CD4-positive, alpha-beta T cell treated with Interleukin-10 for 1 hour (primary cell): ENCODE data around the gene RAB36.

Source experiments
- DNase-seq: peaks from one replicate; pipeline ENCODE4 v3.0.0-alpha.2; 2020

The RAB36 gene

GRCh38 chr22:23109079-23109347, 36.3 kb upstream of the RAB36 start:
- no peak for DNase-seq

DNA sequence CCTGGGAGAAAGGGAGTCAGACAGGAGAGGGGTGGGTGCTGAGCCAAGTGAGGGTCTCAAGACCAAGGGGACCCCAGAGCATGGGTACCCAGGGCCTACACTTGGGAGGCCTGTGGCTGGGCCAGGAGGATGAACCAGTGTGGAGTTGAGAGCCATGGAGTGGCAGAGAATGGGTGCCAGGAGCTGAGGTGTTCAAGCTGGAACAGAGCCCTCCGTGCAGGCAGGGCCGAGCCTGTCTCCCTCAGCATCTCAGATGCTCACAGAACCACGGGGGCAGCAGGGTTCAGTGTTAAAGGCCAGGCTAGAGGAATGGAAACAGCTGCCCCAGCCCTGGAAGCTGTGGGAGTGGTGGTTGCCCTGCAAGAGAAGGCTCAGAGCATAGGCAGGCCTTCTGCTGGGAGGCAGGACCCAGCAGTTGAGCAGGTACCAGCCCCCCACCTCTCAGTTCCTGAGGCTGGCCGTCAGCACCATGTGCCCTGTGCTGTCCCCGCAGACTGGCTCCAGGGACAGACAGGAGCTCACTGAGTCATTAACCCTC, 35.8 kb upstream of the RAB36 start:
- DNase-seq, result no peak

- DNase-seq, result no peak
These were observed 34.9 kb upstream of the RAB36 start for GRCh38 chr22:23110190-23110921.

DNA sequence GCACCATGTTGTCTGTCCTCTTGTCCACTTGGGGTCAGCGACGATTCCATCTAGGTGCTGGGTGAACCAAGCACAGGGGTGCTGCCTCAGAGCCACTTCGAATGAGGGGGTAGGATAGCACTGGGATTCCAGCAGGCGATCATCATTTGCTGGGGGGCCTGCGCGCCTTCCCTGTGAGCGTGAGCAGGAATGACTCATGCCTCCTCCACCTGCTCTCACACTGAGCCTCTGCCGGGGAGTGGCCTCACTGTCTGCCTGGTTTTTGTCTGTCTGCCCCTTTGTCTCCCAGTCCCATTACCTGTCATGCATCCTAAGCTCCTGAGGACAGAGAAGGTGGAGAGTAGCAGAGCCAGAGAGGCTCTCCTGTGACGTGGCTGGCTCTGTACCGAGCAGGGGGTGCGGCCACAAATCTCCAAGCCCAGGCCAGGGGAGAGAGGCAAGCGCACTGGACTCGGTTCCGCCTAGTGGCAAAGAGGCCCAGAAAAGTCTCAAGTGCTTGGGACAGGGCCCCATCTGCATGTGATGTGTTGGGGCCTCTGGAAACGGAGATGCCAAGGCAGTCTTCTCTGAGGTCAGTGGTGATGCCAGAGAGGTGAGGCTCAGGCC, 34.3 kb upstream of the RAB36 start:
- DNase-seq, result no peak

DNA sequence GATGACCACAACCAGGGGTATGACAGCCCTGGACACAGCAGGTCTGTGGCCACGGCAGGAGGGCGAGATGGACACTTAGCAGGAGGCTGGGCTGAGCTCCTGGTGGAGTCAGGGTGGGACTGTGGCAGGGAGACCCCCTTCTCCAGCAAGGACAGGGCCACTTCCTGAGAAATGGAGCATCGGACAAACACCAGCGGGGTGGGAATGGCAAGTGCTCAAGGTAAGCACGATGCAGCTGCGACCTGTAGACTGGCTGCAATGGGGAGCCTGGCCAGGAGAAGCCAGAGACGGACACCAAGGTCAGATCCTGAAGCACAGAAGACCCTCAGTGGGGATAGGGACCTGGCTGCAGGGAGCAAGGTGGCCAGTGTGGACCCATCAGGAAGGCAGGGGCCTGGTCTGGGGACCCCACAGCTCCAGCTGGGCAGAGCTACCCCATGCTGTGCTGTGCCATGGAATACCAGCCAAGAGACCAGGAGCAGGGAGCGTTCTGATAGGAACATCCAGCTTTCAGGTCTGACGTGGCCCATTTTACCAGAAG, 32.7 kb upstream of the RAB36 start:
- no peak for DNase-seq

GRCh38 chr22:23113067-23113846, 32.0 kb upstream of the RAB36 start:
- DNase-seq, result no peak

DNA sequence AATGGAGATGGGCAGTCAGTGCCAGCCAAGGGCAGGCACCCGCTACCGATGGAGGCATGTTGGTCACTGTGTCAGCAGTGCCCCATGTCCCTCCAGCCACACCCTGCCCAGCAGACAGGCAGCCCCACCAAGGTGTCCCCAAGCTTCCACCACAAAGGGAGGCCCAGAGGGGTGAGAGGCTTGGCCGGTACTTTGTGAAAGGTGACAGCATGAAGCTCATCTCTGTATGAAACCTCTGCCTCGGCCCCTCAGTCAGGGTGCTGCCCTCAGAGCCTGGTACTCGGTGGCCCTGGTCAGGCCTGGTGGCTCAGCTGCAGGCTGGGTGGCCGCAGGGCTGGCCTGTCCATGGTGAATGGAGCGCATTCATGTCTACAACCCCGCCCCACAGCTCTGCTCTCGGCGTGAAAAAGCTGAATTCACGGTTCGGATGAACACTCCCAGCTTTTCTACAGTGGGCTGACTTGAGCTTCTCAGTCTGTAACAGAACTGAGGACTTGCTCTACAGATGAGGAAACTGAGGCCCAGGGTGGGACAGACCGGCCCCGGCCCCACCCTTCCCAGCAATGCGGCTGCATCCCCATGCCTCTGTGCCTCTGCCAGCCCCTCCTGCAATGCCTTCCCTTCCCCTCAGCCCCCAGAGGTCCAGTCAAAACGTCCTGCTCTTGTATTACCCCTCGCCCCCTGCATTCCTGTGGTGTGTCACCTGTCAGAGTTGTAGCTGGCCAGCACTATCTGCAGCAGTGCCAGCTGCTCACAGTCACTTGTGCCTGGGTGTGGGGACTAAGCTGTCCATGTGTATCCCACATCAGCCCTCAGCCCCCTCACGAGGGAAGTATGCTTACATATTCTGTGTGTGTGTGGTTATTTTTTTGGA, 31.2 kb upstream of the RAB36 start:
- DNase-seq, result no peak

DNA sequence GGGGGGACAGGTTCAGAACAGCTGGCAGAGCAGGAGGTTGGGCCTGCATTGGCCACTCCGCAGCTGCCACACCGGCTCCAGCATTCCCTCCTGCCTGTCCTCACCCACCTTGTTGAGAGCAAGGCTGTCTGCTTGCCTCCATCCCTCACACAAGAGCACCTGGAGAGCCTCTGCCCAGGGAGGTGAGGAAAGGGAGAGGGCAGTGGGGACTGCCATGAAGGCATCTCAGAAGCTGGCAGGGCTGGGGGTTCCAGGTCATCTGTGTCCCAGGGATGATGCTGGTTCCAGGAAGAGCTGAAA, 30.6 kb upstream of the RAB36 start:
- DNase-seq, result no peak

GRCh38 chr22:23115369-23115768, 29.9 kb upstream of the RAB36 start:
- no peak for DNase-seq

DNA sequence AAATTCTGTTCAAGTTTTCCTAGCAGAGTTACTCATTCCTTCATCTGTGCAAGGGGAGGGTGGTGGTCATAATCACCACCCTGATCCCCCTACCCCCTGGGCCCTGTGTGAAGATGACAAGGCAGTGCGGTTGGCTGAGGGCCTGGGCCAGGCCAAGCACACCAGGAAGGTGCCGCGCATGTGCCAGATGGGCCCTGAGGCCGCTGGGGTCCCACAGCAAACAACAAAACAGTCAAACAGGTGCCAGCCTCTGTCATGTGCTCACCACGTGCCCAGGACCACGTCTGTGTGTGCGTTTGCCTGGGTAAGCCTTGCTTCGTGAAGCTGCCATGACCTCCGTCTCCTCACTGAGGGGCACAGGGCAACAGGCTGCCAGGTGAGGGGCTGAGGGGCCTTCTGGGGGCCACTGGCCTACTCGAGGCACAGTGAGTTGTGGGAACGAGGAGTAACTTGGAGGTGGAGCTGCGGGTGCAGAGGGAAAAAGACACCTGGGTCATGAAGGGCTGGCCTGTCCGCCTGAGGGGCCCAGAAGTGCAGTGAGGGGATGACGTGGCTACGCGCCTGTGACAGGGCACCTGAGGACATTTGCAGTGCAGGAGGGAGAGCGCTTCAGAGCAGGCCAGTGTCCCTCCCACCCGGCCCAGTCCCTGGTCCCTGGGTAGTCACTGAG, 29.3 kb upstream of the RAB36 start:
- no peak for DNase-seq

GRCh38 chr22:23116506-23117263, 28.6 kb upstream of the RAB36 start:
- DNase-seq, result no peak

DNA sequence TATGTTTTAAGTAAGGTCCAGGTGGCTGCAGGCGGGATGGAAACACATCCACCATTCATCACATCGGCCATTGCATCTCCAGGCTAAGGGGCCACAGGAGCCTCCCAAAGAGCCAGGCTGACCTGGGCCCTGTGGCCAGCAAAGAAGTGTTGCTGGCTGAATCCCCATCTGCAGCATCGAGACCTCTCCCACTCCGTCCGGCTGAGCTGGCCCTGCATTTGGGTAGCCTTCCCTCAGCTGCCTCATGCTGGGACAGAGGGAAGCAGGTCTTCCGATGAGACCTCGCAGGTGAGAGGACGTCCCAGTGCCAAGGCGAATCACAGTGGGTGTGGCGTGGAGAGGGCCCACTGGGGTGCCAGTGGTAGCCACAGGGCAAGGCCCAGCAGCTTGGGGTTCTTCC, 28.0 kb upstream of the RAB36 start:
- no peak for DNase-seq

DNA sequence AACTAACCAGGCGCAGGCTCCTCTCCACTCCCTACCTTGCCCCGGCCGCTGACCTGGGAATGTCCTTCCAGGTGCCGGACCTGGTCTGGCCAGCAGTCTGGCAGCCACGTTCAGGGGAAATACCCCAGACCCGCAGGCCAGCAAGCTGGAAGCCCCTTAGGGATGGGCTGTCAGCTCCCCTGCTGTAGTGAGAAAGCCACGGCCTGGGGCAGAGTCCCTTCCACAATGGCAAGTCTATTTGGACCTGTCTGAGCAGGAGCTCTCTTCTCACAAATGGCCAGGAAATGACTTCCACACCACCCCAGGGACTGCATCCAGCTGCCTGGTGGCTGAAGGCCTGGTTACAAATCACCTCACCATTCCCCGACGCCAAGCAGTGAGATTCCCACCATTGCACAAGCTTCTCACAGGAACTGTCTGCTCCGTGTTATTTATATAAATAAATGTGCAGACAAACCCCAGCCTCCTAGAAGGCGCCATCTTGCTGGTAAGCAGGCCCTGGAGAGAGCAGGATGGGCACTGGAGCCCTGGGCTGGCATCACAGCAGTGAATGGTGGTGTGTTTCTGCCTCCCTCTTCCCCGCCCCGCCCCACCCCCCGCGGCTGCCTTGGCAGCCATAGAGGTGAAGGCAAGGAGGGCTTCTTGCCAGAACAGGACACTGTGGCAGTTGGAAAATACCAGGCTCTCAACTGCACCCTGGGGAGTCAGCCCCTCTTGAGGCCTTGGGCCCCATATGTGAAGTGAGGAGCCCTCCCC, 27.2 kb upstream of the RAB36 start:
- no peak for DNase-seq

GRCh38 chr22:23118647-23119493, 26.4 kb upstream of the RAB36 start:
- DNase-seq, result no peak

DNA sequence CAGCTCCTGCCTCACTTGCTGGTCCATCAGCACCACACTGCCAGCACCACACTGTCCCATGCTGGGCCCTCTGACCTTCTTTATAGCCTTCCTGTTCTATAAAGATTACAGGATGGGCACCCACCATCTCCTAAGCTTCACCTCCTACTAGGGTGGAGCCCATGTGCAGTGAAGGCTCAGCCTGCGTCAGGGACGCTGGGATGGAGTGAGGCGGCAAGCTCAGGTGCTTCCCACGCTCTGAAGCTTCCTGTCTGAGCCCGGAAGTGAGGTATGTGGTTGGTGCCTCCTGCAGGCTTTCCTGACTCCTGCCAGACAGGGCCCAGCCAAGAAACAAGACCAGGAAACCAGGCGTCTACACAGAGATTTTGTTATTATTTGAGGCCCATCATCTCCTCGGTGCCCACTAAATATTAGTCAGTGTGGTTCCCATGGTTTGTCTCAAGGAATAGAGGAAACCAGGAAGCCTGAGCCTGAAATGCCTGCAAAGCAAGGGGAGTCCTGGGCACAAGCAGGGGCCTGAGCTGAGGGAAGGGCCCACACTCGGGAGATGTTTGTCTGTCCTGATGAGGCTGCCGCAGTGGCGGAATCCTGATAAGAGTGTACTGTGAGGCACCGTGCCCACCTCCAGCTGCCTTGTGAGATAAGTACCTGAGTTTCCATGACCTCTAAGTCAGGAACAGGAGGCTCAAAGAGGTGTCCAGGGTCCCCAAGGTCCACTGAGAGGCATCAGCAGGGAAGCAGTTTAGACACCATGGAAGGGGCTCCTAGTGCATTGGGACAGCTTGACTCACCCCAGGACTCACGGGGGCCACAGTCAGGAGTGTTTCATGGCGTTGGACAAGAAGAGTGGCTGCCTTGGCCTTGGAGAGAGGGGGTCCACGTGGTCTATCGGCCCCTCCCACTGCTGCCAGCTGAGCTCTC, 25.5 kb upstream of the RAB36 start:
- DNase-seq, result peak; percentile 74

GRCh38 chr22:23120415-23120899, 24.8 kb upstream of the RAB36 start:
- DNase-seq, result no peak

DNA sequence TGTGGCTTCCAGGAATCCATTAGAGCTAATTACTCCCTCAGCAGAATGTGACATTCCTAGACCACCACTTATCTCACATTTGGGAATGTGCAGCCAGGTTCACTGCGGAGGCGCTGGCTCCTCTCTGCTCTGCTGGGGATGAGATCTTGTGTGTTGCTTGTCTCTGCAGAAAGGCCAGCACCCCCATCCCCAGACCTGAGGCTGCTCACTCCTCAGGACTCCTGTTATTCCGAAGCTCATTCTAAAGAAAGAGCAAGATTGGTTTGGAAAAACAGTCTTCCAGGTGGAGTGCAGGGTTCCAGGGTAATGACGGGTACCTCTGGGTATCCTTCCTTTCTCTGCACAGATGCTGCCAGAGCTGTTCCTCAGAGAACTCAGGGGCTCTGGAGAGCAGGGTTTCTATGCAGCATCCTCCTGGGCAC, 24.3 kb upstream of the RAB36 start:
- DNase-seq, result no peak

DNA sequence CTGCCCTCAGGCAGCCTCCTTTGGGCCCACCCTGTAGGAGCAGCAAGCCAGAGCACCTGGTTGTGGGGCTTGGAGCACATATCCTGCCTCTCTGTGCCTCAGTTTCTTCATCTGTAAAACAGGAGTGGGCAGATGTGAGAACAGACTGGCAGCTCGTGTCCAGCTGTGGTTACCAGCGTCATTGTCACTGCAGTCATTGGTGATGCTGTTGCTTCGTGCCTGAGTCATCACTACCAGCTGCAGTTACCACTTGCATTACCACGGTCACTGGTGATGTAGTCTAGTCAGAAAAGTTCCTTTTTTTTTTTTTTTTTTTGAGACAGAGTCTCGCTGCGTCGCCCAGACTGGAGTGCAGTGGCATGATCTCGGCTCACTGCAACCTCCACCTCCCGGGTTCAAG, 23.9 kb upstream of the RAB36 start:
- no peak for DNase-seq
